Measurements from ENCODE around the gene ELMO1. TPM values are rescaled to one million over a fixed set of nuclear protein-coding genes. Genes with fewer than 3 reads are reported as not detected.

The ELMO1 gene
- total and polyA plus RNA-seq, 2 experiments from 2014 or later = 6.5 to 24.9 TPM

- H3K4me2 ChIP-seq = no peak overlapping the region
- no peak overlapping the region for H3K4me3 Mint-ChIP-seq
- H3K9me2 ChIP-seq (ENCODE audit: insufficient read depth) = 0 out of 2 replicates have a peak, but pooled peaks cover 3% of the 10 kb centered on the region
- no peak overlapping the region for H3K27ac ChIP-seq (ENCODE audit: low read depth)
- peaks cover 4% of the 10 kb centered on the region; the same call in 2 of the 3 replicates for H3K9me3 Mint-ChIP-seq
- no peak overlapping the region for H2AFZ ChIP-seq
- H4K20me1 ChIP-seq (replicated peaks; ENCODE audit: insufficient read depth) = no peaks in the 10 kb centered on the region
- H3F3A ChIP-seq (replicated peaks; ENCODE audit: low read depth) = no peaks in the 10 kb centered on the region
- H3K4me1 ChIP-seq (ENCODE audit: insufficient read depth) = no peaks in the 10 kb centered on the region
- peaks cover 8% of the 10 kb centered on the region for H3K36me3 Mint-ChIP-seq (ENCODE audit: low read depth)
- no peaks in the 10 kb centered on the region for H3K27me3 ChIP-seq (ENCODE audit: insufficient read depth)
- H3K27me3 Mint-ChIP-seq (ENCODE audit: insufficient read depth, low read depth, poor library complexity) = no peaks in the 10 kb centered on the region
- no peak overlapping the region for H3K27ac Mint-ChIP-seq
- DNase-seq (ENCODE audit: low spot score) (no peak), ATAC-seq (no peak)
- TF ChIP-seq ETS1 (IDR thresholded peaks at IDR 0.05) (no peak), STAT1 (IDR thresholded peaks at IDR 0.05; ENCODE audit: unreplicated experiment) (no peak), REST (IDR thresholded peaks at IDR 0.05; ENCODE audit: unreplicated experiment) (no peak), ZNF114 (CRISPR knock-in tag; IDR thresholded peaks at IDR 0.05) (no peak), JUNB (IDR thresholded peaks at IDR 0.05; ENCODE audit: unreplicated experiment) (no peak), ZNF462 (CRISPR knock-in tag; IDR thresholded peaks at IDR 0.05) (no peak), NANOG (IDR thresholded peaks at IDR 0.05; ENCODE audit: borderline replicate concordance) (no peak), CREB1 (CRISPR knock-in tag; IDR thresholded peaks at IDR 0.05; ENCODE audit: low read depth) (no peak), POLR2AphosphoS5 (IDR thresholded peaks at IDR 0.05; ENCODE audit: low read depth) (no peak), EZH2phosphoT487 (IDR thresholded peaks at IDR 0.05; ENCODE audit: unreplicated experiment) (no peak), ZNF331 (CRISPR knock-in tag; IDR thresholded peaks at IDR 0.05; ENCODE audit: low read depth) (no peak), EZH2 (IDR thresholded peaks at IDR 0.05; ENCODE audit: low read depth, unreplicated experiment) (no peak), CTCF (conservative IDR thresholded peaks at IDR 0.05; ENCODE audit: low read depth in 2 of 2) (no peak)
- H3K4me3 ChIP-seq = no peak overlapping the region
- H3K36me3 ChIP-seq (ENCODE audit: insufficient read depth) = no peaks in the 10 kb centered on the region
- H3K4me1 Mint-ChIP-seq = peaks cover 9% of the 10 kb centered on the region
- no peaks in the 10 kb centered on the region for H3K79me2 ChIP-seq (replicated peaks; ENCODE audit: insufficient read depth)
Measured at GRCh38 chr7:37329940-37330339, 118.7 kb downstream of the ELMO1 start.

Measured in GM23338 (cell line).